HCT116 (cell line): Measurements from ENCODE around the gene MEGF6. TPM values are rescaled to one million over a fixed set of nuclear protein-coding genes. Genes with fewer than 3 reads are reported as not detected.

Source experiments
- ATAC-seq: fragments of 200-7000 bp; cut with Tn5 transposase; 2 replicates; pipeline ENCODE4 v1.9.1; 2020; ENCODE audit warnings: mild to moderate bottlenecking, moderate library complexity
- BruUV-seq: library from RNA; stranded (reverse); fragments of 400-500 nt; replicated peaks from 2 replicates; lab custom pipeline; 2021; lab: Mats Ljungman, UMichigan
- CTCF ChIA-PET: fragments of 300-600 bp; sonication (Branson Sonifier 250); formaldehyde crosslinking; loops from one replicate; lab custom pipeline; 2021; ENCODE audit warnings: antibody characterized with exemption; lab: Charles Lee
- POLR2A ChIA-PET: fragments of 300-600, 350-600 bp; sonication (Branson Sonifier 250); formaldehyde crosslinking; loops from one replicate; lab custom pipeline; 2021; ENCODE audit warnings: antibody characterized with exemption; lab: Charles Lee
- RAD21 ChIA-PET, 2 experiments: fragments of 300-600 bp; sonication (Branson Sonifier 250); formaldehyde crosslinking; loops; one replicate each; lab custom pipeline; 2023; ENCODE audit warnings: low total read pairs in 2 of 2; ENCODE audit not compliant: uncharacterized antibody in 2 of 2, unreplicated experiment in 2 of 2, low non-redundant PET in 1 of 2; lab: Charles Lee
- DNase-seq: peaks from one replicate; pipeline ENCODE4 v3.0.0-alpha.2; 2010; ENCODE audit warnings: low read depth, low spot score
- H2AFZ ChIP-seq: fragments of 200-600 bp; shearing (Covaris generic), sonication (generic); 2 replicates; pipeline ENCODE4 v1.6.1; 2017; ENCODE audit warnings: low read depth, mixed run types, mixed read lengths, antibody characterized with exemption, low read length; ENCODE audit not compliant: poor library complexity, severe bottlenecking
- H3K27ac ChIP-seq: 2 replicates; pipeline ENCODE4 v1.5.1; 2012; ENCODE audit warnings: low read depth, low read length
- H3K27me3 ChIP-seq: fragments of 200-600 bp; sonication (generic); 2 replicates; pipeline ENCODE4 v1.6.1; 2016; ENCODE audit warnings: mixed run types, low read length, mixed read lengths; ENCODE audit not compliant: insufficient read depth
- H3K36me3 ChIP-seq, 2 experiments: fragments of 200-500 bp in 1 of 2; fragments of 200-600 bp in 1 of 2; sonication (Bioruptor generic) in 1 of 2; sonication (generic) in 1 of 2; 2 replicates each; pipeline versions ENCODE4 v1.5.1 to v1.6.1; 2014 to 2016; ENCODE audit warnings: low read length in 2 of 2, inconsistent platforms in 1 of 2, mixed read lengths in 1 of 2, mixed run types in 1 of 2; ENCODE audit not compliant: insufficient read depth in 2 of 2, control insufficient read depth in 1 of 2
- H3K4me1 ChIP-seq, 2 experiments: fragments of 200-600 bp in 1 of 2; sonication (generic) in 1 of 2; 2 replicates each; pipeline versions ENCODE4 v1.5.1 to v1.6.1; 2012 to 2017; ENCODE audit warnings: low read length in 2 of 2, inconsistent platforms in 1 of 2, mild to moderate bottlenecking in 1 of 2, mixed read lengths in 1 of 2, mixed run types in 1 of 2, moderate library complexity in 1 of 2; ENCODE audit not compliant: insufficient read depth in 2 of 2, control insufficient read depth in 1 of 2
- H3K4me2 ChIP-seq: fragments of 200-600 bp; sonication (generic); 2 replicates; pipeline ENCODE4 v1.6.1; 2017; ENCODE audit warnings: mixed run types, low read length, mixed read lengths
- H3K4me3 ChIP-seq, 2 experiments: fragments of 200-600 bp in 1 of 2; sonication (generic) in 1 of 2; replicated peaks in 1 of 2; 2 replicates each; pipeline ENCODE4 v1.5.1; 2011 to 2016; ENCODE audit warnings: low read length in 2 of 2, control low read depth in 1 of 2, low read depth in 1 of 2, mild to moderate bottlenecking in 1 of 2, mixed read lengths in 1 of 2, mixed run types in 1 of 2
- H3K79me2 ChIP-seq: fragments of 200-600 bp; sonication (generic); 2 replicates; pipeline ENCODE4 v1.6.1; 2017; ENCODE audit warnings: mild to moderate bottlenecking, mixed run types, low read length, moderate library complexity, mixed read lengths; ENCODE audit not compliant: insufficient read depth
- H3K9ac ChIP-seq: fragments of 200-600 bp; sonication (generic); 2 replicates; pipeline ENCODE4 v1.6.1; 2016; ENCODE audit warnings: low read length, mixed read lengths
- H3K9me2 ChIP-seq: fragments of 200-600 bp; sonication (generic), shearing (Covaris generic); 2 replicates; pipeline ENCODE4 v1.6.1; 2017; ENCODE audit warnings: mixed run types, mild to moderate bottlenecking, moderate library complexity; ENCODE audit not compliant: insufficient read depth
- H3K9me3 ChIP-seq, 2 experiments: fragments of 200-500 bp in 1 of 2; fragments of 200-600 bp in 1 of 2; sonication (Bioruptor generic) in 1 of 2; sonication (generic) in 1 of 2; 2 replicates each; pipeline ENCODE4 v1.6.1; 2014 to 2017; ENCODE audit warnings: low read length in 2 of 2, mixed read lengths in 2 of 2, inconsistent platforms in 1 of 2, low read depth in 1 of 2, mild to moderate bottlenecking in 1 of 2, mixed run types in 1 of 2, moderate library complexity in 1 of 2; ENCODE audit not compliant: control insufficient read depth in 1 of 2, insufficient read depth in 1 of 2
- H4K20me1 ChIP-seq: fragments of 200-600 bp; sonication (generic), shearing (Covaris generic); 2 replicates; pipeline ENCODE4 v1.6.1; 2017; ENCODE audit warnings: mixed run types, mild to moderate bottlenecking, moderate library complexity; ENCODE audit not compliant: insufficient read depth
- ATF3 ChIP-seq: IDR thresholded peaks from 2 replicates; pipeline ENCODE4 v1.6.1; 2012
- CBX3 ChIP-seq: IDR thresholded peaks from 2 replicates; pipeline ENCODE4 v1.6.1; 2012; ENCODE audit warnings: low read depth
- CEBPB ChIP-seq: IDR thresholded peaks from 2 replicates; pipeline ENCODE4 v1.6.1; 2012; ENCODE audit warnings: low read depth
- CTCF ChIP-seq, 3 experiments: fragments of 200-600 bp in 1 of 3; sonication (generic) in 1 of 3; IDR thresholded peaks in 2 of 3; conservative IDR thresholded peaks in 1 of 3; 2 replicates each; pipeline ENCODE4 v1.5.1; 2012 to 2017; ENCODE audit warnings: low read depth in 2 of 3, low read length in 2 of 3, antibody characterized with exemption in 1 of 3, borderline replicate concordance in 1 of 3, control low read depth in 1 of 3, mild to moderate bottlenecking in 1 of 3, mixed read lengths in 1 of 3, mixed run types in 1 of 3, moderate library complexity in 1 of 3; ENCODE audit not compliant: insufficient read depth in 1 of 3
- EZH2 ChIP-seq: fragments of 200-600 bp; sonication (generic); IDR thresholded peaks from 2 replicates; pipeline ENCODE4 v1.6.1; 2017; ENCODE audit warnings: antibody characterized with exemption, mixed run types
- FOSL1 ChIP-seq: IDR thresholded peaks from 2 replicates; pipeline ENCODE4 v1.6.1; 2012; ENCODE audit warnings: low read depth
- MAX ChIP-seq: IDR thresholded peaks from 2 replicates; pipeline ENCODE4 v1.6.1; 2012
- REST ChIP-seq: IDR thresholded peaks from 2 replicates; pipeline ENCODE4 v1.6.1; 2012; ENCODE audit warnings: low read depth
- SIN3A ChIP-seq: IDR thresholded peaks from 2 replicates; pipeline ENCODE4 v1.6.1; 2012; ENCODE audit warnings: low read depth
- SRF ChIP-seq: IDR thresholded peaks from 2 replicates; pipeline ENCODE4 v1.6.1; 2012; ENCODE audit warnings: low read depth
- ZFX ChIP-seq: fragments of 450-650 bp; IDR thresholded peaks from 2 replicates; pipeline ENCODE4 v1.6.1; 2017
- ZNF274 ChIP-seq: fragments of 200-500 bp; sonication (Bioruptor generic); IDR thresholded peaks from 2 replicates; pipeline ENCODE4 v1.6.1; 2014; ENCODE audit warnings: mild to moderate bottlenecking, low read depth, low read length, inconsistent platforms
- intact Hi-C: fragments of 100-400 bp; cut with micrococcal nuclease; formaldehyde crosslinking; loops from 2 replicates; pipeline ENCODE4 v1.10.0; 2022
- total RNA-seq: library from RNA; stranded (reverse); gene quantifications from one replicate; pipeline ENCODE4 v1.2.1, GENCODE V29; 2021; ENCODE audit not compliant: unreplicated experiment

Gene MEGF6
- total RNA-seq, 1 experiment from 2014 or later: 47.6 TPM

GRCh38 chr1:3507636-3508275, 103.6 kb downstream of the MEGF6 start (continued):
- TF ChIP-seq REST: no peak

GRCh38 chr1:3506943-3507342, 104.4 kb downstream of the MEGF6 start:
- ChIA-PET RAD21 (no interaction called here), CTCF (no interaction called here), POLR2A (no interaction called here)
- Histone ChIP-seq H3K4me2 (no peak overlapping the region), H3K79me2 (no peaks in the 10 kb centered on the region), H2AFZ (no peak overlapping the region), H3K4me1 (peaks cover 21 to 72% of the 10 kb centered on the region in 2 experiments), H4K20me1 (no peaks in the 10 kb centered on the region), H3K36me3 (no peaks in the 10 kb centered on the region), H3K27ac (no peak overlapping the region), H3K9ac (no peak overlapping the region), H3K4me3 (no peak overlapping the region), H3K9me3 (no peaks in the 10 kb centered on the region), H3K9me2 (no peaks in the 10 kb centered on the region), H3K27me3 (no peaks in the 10 kb centered on the region)
- no TSS peak for BruUV-seq
- intact Hi-C loops: no loop called here
- ATAC-seq (no peak), DNase-seq (no peak)
- TF ChIP-seq REST (no peak), ATF3 (no peak), SIN3A (no peak), ZFX (no peak), SRF (no peak), CEBPB (no peak), ZNF274 (no peak), FOSL1 (no peak), EZH2 (no peak), CTCF (IDR thresholded peaks at IDR 0.05 in 2 of 3, conservative IDR thresholded peaks at IDR 0.05 in 1 of 3; ENCODE audit: borderline replicate concordance in 1 of 3, insufficient read depth in 1 of 3, low read depth in 2 of 3, low read length in 2 of 3) (no peak), MAX (no peak), CBX3 (no peak)
